ENCODE results near the gene RAB17.

- TF ChIP-seq CTCF (IDR thresholded peaks at IDR 0.05; ENCODE audit: borderline replicate concordance, extremely low read depth, low read length, poor library complexity, severe bottlenecking): no peak
- TF ChIP-seq EZH2 (IDR thresholded peaks at IDR 0.05; ENCODE audit: borderline replicate concordance, low read depth, low read length, severe bottlenecking): no peak
Measured at GRCh38 chr2:237639052-237639835, 48.7 kb upstream of the RAB17 start.

Data from DND-41 (cell line).